Measurements from ENCODE around the gene TENM4.

- TF ChIP-seq POLR2AphosphoS5 (IDR thresholded peaks at IDR 0.05), result no peak
- TF ChIP-seq CTCF (IDR thresholded peaks at IDR 0.05), result no peak
- no peak for TF ChIP-seq POLR2A (IDR thresholded peaks at IDR 0.05)
Measured at GRCh38 chr11:78698612-78699011, 742.2 kb downstream of the TENM4 start.
